Measurements from ENCODE around the gene SLC25A11. TPM values are rescaled to one million over a fixed set of nuclear protein-coding genes. Genes with fewer than 3 reads are reported as not detected.

The SLC25A11 gene
- total and polyA plus RNA-seq, 2 donors (not counting 3 experiments of a cell fraction or from before 2014, with no cell fraction given), result 58.2 to 95.2 TPM

- no peaks in the 10 kb centered on the region for H3K9me1 ChIP-seq (replicated peaks; ENCODE audit: control insufficient read depth, extremely low read depth, insufficient read depth, low read length)
- H3K36me3 ChIP-seq (ENCODE audit: control insufficient read depth in 2 of 2, extremely low read depth in 1 of 2, insufficient read depth in 2 of 2, low read length in 2 of 2), result peaks cover 0 to 17% of the 10 kb centered on the region in 2 experiments
- intact Hi-C loops (cut with micrococcal nuclease), result loop anchor here (5.0 kb wide), 2 partner anchors 113 to 168 kb away; partner anchors contain the start of genes GLTPD2, MED11 and VMO1
- no peaks in the 10 kb centered on the region for H3K27me3 ChIP-seq (ENCODE audit: control insufficient read depth in 2 of 2, insufficient read depth in 2 of 2, low read length in 2 of 2)
- H3K9me3 ChIP-seq (replicated peaks; ENCODE audit: control insufficient read depth, insufficient read depth, low read length), result no peaks in the 10 kb centered on the region
- H3K4me1 ChIP-seq (ENCODE audit: control insufficient read depth, extremely low read depth, insufficient read depth, low read length), result peaks cover 10% of the 10 kb centered on the region
- POLR2A ChIA-PET, result no interaction called here
- dilution Hi-C loops (cut with MboI; ENCODE audit: extremely low pct_ligation_motif_present, low sequenced_read_pairs), result no loop called here
- no peaks in the 10 kb centered on the region for H3K79me2 ChIP-seq (ENCODE audit: control insufficient read depth, insufficient read depth, low read length)
- TF ChIP-seq JUN (IDR thresholded peaks at IDR 0.05; ENCODE audit: borderline replicate concordance, insufficient read depth, insufficient read length, low read depth) (peak; percentile 8), CTCF (IDR thresholded peaks at IDR 0.05; ENCODE audit: extremely low read depth in 1 of 2, insufficient read depth in 1 of 2, low read depth in 1 of 2, low read length in 2 of 2) (no peak), EZH2 (IDR thresholded peaks at IDR 0.05; ENCODE audit: borderline replicate concordance, low read depth, low read length, severe bottlenecking) (peak; percentile 33)
- peak overlapping the region; percentile 31 for H2AFZ ChIP-seq (ENCODE audit: low read depth, low read length)
- peak overlapping the region; percentile 26 for H3K4me2 ChIP-seq (ENCODE audit: insufficient read depth, low read length)
- no peaks in the 10 kb centered on the region for H4K20me1 ChIP-seq (replicated peaks; ENCODE audit: control insufficient read depth, extremely low read depth, insufficient read depth, low read length)
- no TSS peak for BruUV-seq (replicated peaks)
- H3K9ac ChIP-seq (replicated peaks; ENCODE audit: extremely low read depth, insufficient read depth, low read length), result peak overlapping the region; percentile 2
- H3K4me3 ChIP-seq (replicated peaks in 1 of 3; ENCODE audit: insufficient read depth in 1 of 3, low read depth in 1 of 3, low read length in 3 of 3), result no peak overlapping the region
- H3K27ac ChIP-seq (ENCODE audit: insufficient read depth, low read depth, low read length), result no peak overlapping the region
- peak; percentile 53 for FAIRE-seq
- CTCF ChIA-PET, result interaction anchor here (0.5 to 6.9 kb wide), 7 partner anchors 9 to 191 kb away, joined by 3 to 70 read pairs (median 6); partner anchors contain the start of genes ARRB2 and PSMB6
- no peak for DNase-seq (ENCODE audit: low read depth, low spot score)
These were observed 39.4 kb downstream of the SLC25A11 start for GRCh38 chr17:4900231-4901107.
